ENCODE data around the gene RAI1.

Gene RAI1

DNA sequence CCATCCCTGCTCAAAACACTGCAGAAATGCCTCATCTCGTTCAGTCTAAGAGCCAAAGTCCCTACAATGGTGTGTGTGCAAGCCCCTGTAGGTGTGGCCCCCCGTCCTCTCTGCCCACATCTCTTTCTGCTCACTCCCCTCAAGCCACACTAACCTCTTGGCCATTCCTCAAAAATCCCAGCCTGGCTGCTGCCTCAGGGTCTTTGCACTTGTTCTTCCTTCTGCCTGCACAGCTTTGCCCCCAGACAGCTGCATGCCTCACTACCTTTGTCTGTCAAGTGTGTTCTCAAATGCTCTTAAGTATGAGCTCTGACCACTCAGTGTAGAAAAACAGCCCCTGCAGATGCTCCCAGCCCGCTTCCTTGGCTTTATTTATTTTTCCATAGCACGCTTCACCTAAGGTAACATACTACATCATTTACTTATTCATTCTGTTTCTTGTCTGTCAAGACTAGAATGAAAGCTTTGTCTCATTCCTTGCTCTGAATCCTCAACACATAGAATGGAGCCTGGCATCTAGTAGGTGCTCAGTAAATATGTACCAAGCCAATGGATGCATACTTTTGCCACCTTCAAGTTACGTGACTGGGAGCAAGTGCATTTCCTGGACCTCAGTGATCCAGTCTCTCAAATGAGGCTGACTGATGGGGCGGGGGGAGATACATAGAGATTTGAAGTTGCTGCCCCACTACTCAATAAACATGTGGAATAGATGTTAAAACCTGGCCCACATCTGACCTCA is 38.1 kb downstream of the RAI1 start:
- no peak for DNase-seq (ENCODE audit: low spot score)

DNA sequence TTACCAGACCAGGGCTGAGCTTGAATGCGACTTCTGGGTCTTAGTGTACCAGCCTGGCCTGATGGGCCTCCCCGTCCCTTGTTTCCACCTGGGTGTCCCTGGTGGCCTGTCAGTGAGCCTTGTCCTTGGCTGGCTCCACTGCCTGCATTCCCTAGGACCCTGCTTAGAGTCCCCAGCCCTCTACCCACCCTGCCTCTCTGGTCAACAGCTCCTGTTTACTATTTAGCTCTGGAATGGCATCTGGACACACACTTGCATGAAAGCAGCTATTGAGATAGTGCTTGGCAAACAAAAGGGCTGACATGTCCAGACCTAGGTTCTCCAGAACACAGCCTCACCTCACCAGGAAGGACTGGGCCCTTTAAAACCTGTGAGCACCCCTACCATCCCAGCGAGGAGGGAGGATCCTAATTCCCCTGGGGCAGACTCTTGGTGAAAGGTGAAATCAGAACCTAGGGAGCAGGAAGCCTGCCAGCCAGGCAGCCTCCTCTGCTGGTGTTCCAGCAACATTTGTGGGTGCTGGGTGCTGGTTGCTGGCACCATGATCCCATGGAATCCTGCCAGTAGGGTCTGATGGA is 38.8 kb downstream of the RAI1 start:
- peak; percentile 58 for DNase-seq (ENCODE audit: low spot score)

DNA sequence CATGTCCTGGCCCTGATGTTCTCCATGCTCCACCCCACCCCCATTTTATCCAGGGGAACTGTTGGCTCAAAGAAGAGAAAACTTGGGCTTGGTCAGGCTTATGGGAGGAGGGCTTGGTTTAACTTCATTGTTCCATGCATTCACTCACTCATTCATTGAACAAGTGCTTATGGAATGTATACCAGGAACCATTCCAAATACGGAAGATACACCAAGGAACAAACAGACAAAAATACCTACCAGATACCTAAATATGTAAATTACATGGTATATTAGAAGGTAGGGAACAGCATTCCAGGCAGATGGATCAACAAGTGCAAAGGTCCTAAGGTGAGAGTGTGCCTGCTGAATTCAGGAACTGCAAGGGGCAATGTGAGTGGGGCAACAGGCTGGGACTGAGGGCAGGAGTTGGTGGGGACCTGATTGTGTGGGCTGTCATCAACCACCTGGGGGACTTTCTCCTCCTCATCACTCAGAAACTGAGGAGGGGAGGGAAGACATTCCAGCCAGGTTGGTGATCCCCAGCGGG is 39.9 kb downstream of the RAI1 start:
- no peak for DNase-seq (ENCODE audit: low spot score)

- no peak for DNase-seq (ENCODE audit: low spot score)
Measured at GRCh38 chr17:17722081-17722905, 41.0 kb downstream of the RAI1 start.

DNA sequence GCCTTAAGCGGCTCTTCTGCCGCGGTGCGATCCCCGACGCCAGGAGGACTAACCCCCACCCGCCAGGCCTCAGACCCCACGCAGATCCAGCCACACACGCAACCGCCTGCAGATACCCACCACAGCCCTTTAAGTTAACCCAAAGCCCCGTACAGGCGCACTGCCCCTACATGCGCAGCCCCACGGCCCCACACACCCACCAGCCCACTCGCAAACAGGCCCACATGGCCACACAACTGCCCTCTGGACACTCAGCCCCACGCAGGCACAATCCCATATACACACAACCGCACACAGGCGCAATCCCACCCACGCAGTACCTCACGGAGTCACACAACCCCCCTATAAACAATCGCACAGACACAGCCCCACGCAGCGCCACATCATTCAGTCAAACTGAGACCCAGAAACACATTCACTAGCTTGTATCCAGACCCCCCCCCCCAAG is 41.7 kb downstream of the RAI1 start:
- no peak for DNase-seq (ENCODE audit: low spot score)

- DNase-seq (ENCODE audit: low spot score): no peak
Measured at GRCh38 chr17:17723354-17724261, 42.4 kb downstream of the RAI1 start.

- DNase-seq (ENCODE audit: low spot score): no peak
Measured at GRCh38 chr17:17724307-17725010, 43.2 kb downstream of the RAI1 start.

DNA sequence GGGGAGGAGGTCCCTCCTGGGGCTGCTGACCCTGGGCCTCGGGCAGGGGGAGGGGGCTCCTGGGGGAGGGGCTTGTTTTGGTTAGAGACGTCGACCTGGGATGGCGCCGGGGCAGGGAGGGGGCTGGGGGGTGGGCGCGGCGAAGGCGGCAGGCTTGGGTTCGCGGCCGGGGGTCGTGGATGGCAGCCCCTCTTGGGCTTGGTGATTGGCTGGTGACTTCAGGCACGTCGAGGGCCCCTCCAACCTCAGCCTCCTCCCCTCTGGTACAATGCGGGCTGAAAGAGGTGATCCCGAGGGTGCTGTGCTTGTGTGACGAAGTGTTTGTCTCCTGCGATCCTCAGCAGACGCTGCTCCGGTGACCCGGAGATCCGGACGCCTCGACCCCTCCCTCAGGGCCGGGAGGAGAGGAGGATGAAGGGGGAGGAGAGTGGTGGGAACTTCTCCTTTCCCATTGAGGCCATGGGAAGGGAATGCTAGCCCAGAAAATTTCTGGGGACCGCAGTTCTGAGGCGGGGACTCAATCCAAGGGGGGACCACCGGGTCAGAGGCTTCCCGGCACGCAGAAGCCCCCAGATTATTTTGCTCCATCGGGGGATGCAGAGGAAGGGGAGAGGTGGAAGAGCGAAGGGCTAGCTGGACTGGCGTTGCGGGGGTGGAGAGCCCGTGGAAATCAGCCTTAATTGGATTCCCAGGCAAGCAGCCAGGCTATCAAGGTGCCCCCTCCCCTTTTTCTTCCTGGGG is 43.9 kb downstream of the RAI1 start:
- no peak for DNase-seq (ENCODE audit: low spot score)

- DNase-seq (ENCODE audit: low spot score): no peak
Measured at GRCh38 chr17:17725752-17726457, 44.6 kb downstream of the RAI1 start.

GRCh38 chr17:17726458-17727060 is 45.3 kb downstream of the RAI1 start:
- DNase-seq (ENCODE audit: low spot score): no peak

DNA sequence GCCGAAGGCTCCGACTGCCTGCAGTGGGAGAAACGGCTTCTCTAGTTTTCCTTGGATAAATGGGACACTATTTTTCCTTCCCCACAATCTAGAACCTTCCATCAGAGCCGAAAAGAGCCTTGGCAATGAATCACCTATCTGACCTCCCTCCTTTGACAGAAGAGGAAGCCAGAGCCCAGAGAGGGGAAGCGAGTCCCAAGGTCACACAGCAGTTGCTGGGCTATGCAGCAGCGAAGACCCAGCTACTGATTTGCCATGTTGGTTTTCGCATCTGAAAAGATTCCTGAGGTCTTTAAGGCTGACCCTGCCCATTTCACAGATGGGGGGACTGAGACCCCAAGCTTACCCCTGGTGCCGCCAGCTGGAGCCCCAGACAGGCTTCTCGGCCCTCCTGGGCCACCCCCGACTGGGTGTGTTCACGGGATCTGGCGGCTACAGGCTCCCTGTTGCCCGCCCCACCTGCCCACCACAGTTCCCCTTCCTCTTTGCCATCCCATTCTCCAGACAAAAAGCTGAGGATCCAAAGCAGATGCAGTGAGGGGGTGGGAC is 45.9 kb downstream of the RAI1 start:
- no peak for DNase-seq (ENCODE audit: low spot score)

- DNase-seq (ENCODE audit: low spot score): no peak
Measured at GRCh38 chr17:17728146-17728545, 46.9 kb downstream of the RAI1 start.

GRCh38 chr17:17728550-17729251 is 47.4 kb downstream of the RAI1 start:
- no peak for DNase-seq (ENCODE audit: low spot score)

GRCh38 chr17:17729620-17730249 is 48.5 kb downstream of the RAI1 start:
- DNase-seq (ENCODE audit: low spot score): peak; percentile 96

- DNase-seq (ENCODE audit: low spot score): no peak
Measured at GRCh38 chr17:17730250-17730935, 49.1 kb downstream of the RAI1 start.

- no peak for DNase-seq (ENCODE audit: low spot score)
Measured at GRCh38 chr17:17732444-17732843, 51.2 kb downstream of the RAI1 start.
